SK-N-SH (cell line): ENCODE results near the gene MCF2L.

ENCODE experiments used
- CHD2 ChIP-seq: fragments of 150-350 bp; IDR thresholded peaks from 2 replicates; pipeline ENCODE4 v1.6.1; 2018; ENCODE audit warnings: low read length; ENCODE audit not compliant: partially characterized antibody
- CTCF ChIP-seq: fragments of 200-600 bp; sonication (generic); IDR thresholded peaks from 2 replicates; pipeline ENCODE4 v1.6.1; 2017; ENCODE audit warnings: antibody characterized with exemption, mild to moderate bottlenecking, moderate library complexity
- JUND ChIP-seq: IDR thresholded peaks from 2 replicates; pipeline ENCODE4 v1.4.0; 2012
- MEF2A ChIP-seq: IDR thresholded peaks from 2 replicates; pipeline ENCODE4 v1.4.0; 2012; ENCODE audit warnings: low read depth, borderline replicate concordance
- POLR2AphosphoS5 ChIP-seq: IDR thresholded peaks from 2 replicates; pipeline ENCODE4 v1.6.1; 2012; ENCODE audit warnings: low read depth, low read length
- YY1 ChIP-seq: IDR thresholded peaks from 2 replicates; pipeline ENCODE4 v1.4.0; 2012; ENCODE audit warnings: low read depth, mild to moderate bottlenecking

- TF ChIP-seq CTCF, result no peak
- no peak for TF ChIP-seq POLR2AphosphoS5
- TF ChIP-seq CHD2, result no peak
- TF ChIP-seq MEF2A, result no peak
- no peak for TF ChIP-seq YY1
- no peak for TF ChIP-seq JUND
These were observed 34.9 kb upstream of the MCF2L start for GRCh38 chr13:112934078-112934477.
